Measurements from ENCODE around the gene NEDD4L.

Gene NEDD4L

DNA sequence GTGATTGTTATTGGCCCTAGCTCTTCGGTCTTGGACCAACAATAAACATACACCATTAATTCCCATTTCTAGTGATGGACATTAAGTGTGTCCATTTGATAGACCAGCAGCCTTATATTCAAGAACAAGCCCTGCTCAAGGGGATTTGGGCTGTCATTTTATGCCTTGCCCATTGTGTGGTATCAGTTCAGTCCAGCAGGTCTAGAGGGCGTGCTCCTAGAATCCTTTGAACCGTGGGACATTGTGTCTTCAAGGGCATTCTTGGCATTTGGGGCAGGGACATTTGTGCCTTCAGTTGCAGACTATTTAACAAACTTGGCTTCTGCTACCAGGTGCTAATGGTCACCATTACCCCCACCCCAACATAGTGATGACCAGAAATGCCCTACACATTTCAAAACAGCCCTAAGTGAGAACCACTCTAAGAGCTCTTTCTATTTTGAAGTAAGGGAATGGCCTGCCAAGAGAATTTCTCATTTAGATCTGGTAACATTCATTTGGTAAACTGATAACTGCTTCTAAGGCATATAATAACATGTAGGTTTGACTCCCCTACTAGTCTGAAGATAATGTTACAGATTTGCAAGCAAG is 300.1 kb downstream of the NEDD4L start:
- Mint-ChIP-seq H3K4me3 (no peak overlapping the region), H3K36me3 (ENCODE audit: low read depth) (no peaks in the 10 kb centered on the region), H3K27ac (no peak overlapping the region), H3K9me3 (no peaks in the 10 kb centered on the region), H3K4me1 (ENCODE audit: low read depth) (no peaks in the 10 kb centered on the region), H3K27me3 (no peaks in the 10 kb centered on the region)

DNA sequence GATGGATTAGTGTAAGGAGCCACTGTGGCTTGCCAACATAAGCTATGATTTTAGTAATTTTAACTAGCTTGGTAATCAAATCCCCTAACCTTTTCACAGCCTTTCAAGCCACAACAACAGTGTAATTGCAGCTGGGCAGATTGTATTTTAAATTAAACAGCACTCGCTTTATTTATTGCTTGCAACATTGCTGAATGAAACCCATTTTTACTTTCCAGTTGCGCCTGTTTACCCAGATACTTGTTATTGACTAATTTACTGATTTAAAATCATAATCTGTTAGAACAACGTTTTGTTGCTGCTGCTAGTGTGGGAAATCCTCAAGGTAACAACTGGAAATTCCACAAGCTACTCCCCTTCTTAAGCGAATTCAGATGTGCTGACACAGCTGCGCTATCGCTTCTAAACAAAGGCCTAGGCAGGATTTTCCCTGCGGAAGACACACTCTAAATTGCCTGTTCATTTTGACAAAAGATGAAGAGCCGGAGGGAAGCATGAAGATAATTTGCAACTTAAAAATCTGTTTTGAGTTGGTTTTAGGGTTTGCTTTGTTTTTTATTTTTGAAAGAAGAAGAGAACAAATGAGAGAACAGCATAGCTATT is 300.9 kb downstream of the NEDD4L start:
- Mint-ChIP-seq H3K4me1 (ENCODE audit: low read depth) (no peaks in the 10 kb centered on the region), H3K27me3 (no peaks in the 10 kb centered on the region), H3K4me3 (no peak overlapping the region), H3K27ac (no peak overlapping the region), H3K36me3 (ENCODE audit: low read depth) (no peaks in the 10 kb centered on the region), H3K9me3 (no peaks in the 10 kb centered on the region)

DNA sequence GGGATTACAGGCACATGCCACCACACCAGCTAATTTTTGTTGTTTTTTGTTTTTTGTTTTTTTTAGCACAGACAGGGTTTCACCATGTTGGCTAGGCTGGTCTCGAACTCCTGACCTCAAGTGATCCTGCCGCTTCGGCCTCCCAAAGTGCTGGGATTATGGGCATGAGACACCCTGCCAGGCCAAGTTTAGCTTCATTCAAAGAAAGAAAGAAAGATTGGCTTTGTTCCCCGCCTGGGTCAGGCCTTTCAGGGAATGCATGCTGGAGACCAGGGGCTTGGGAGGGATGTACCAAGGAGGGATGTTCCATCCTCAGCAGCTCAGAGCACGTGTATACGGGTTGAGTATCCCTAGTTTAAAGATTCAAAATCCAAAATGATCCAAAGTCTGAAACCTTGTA is 301.8 kb downstream of the NEDD4L start:
- Mint-ChIP-seq H3K4me1 (ENCODE audit: low read depth) (no peaks in the 10 kb centered on the region), H3K27me3 (no peaks in the 10 kb centered on the region), H3K4me3 (no peak overlapping the region), H3K36me3 (ENCODE audit: low read depth) (peaks cover 2% of the 10 kb centered on the region), H3K27ac (no peak overlapping the region), H3K9me3 (no peaks in the 10 kb centered on the region)

DNA sequence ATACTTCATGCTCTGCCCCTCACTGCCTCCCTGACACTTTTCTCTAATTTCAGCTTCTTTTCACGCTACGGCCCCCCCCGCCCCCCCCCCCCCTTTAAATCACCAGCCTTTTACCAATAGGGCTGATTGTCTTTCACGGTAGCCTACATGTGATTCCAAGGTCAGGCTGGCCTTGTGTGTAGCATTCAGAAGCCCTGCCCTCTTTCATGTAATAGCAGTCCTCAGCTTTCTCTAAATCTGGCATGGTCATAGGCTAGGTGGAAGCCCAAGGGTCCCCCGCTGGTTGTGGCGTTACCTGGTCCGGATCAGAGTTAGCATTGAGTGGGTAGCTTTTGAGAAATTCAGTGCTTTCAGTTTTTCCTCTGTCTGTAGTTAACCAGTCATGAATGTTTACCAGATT is 303.1 kb downstream of the NEDD4L start:
- H3K36me3 Mint-ChIP-seq (ENCODE audit: low read depth): peaks cover 4% of the 10 kb centered on the region
- no peaks in the 10 kb centered on the region for H3K27me3 Mint-ChIP-seq
- no peaks in the 10 kb centered on the region for H3K9me3 Mint-ChIP-seq
- no peak overlapping the region for H3K4me3 Mint-ChIP-seq
- H3K27ac Mint-ChIP-seq: no peak overlapping the region
- no peaks in the 10 kb centered on the region for H3K4me1 Mint-ChIP-seq (ENCODE audit: low read depth)

DNA sequence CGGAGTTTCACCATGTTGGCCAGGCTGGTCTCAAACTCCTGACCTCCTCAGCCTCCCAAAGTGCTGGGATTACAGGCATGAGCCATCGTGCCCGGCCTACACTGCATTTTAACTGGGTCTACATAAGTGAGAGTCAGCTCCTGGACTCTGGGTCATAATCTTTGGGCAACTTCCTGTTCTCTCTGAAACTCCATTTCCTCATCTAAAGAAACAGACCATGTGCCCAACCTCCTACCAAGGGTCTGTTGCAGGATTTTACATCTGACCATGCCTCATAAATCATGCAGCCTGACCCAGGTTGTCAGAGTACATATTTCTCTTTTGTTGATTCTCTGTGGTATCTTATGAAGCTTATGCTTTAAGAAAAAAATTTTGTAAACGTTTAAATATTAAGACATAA is 304.5 kb downstream of the NEDD4L start:
- peaks cover 4% of the 10 kb centered on the region for H3K36me3 Mint-ChIP-seq (ENCODE audit: low read depth)
- H3K27me3 Mint-ChIP-seq: no peaks in the 10 kb centered on the region
- no peaks in the 10 kb centered on the region for H3K9me3 Mint-ChIP-seq
- no peak overlapping the region for H3K4me3 Mint-ChIP-seq
- no peak overlapping the region for H3K27ac Mint-ChIP-seq
- no peaks in the 10 kb centered on the region for H3K4me1 Mint-ChIP-seq (ENCODE audit: low read depth)

DNA sequence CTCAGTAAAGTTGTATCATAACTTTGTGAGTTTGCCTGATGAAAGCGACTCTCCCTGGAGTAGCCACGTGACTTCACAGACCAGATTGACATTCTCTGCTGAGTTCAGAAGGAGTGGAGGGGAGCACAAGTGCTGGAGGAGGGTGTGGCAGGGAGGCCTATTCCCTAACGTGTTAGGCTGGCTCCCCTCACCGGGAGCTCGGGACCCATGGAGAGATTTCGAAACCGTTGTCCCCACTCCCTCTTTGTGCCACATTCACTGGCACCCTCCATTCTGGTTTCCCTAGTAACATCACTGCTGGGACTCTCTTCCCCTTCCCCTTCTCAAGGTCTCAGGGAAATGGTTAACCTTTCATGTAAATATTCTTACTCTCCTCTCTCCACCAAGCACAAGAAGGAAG is 304.9 kb downstream of the NEDD4L start:
- Mint-ChIP-seq H3K4me3 (no peak overlapping the region), H3K36me3 (ENCODE audit: low read depth) (peaks cover 4% of the 10 kb centered on the region), H3K9me3 (no peaks in the 10 kb centered on the region), H3K27ac (no peak overlapping the region), H3K4me1 (ENCODE audit: low read depth) (no peaks in the 10 kb centered on the region), H3K27me3 (no peaks in the 10 kb centered on the region)

DNA sequence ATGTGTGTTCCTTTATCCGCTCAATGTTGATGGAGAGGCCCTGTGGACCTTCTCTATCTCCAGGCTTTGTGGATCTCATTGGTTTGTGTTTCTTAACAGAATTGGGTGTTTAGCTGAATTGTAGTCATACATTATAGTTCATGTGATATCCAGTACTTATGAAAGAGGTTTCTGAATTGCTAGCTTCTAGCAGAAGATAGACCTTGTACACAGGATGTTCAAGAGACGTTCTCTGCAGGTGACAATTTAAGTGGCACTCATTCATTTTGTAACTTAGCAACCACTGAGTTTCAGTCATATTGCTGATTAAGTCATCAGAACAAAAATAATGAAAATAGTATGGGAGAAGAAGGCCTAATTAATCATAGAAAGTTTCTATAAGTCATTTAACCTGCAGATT is 305.6 kb downstream of the NEDD4L start:
- no peak overlapping the region for H3K4me3 Mint-ChIP-seq
- H3K9me3 Mint-ChIP-seq: no peaks in the 10 kb centered on the region
- H3K27me3 Mint-ChIP-seq: no peaks in the 10 kb centered on the region
- H3K4me1 Mint-ChIP-seq (ENCODE audit: low read depth): no peaks in the 10 kb centered on the region
- peaks cover 4% of the 10 kb centered on the region for H3K36me3 Mint-ChIP-seq (ENCODE audit: low read depth)
- H3K27ac Mint-ChIP-seq: no peak overlapping the region

DNA sequence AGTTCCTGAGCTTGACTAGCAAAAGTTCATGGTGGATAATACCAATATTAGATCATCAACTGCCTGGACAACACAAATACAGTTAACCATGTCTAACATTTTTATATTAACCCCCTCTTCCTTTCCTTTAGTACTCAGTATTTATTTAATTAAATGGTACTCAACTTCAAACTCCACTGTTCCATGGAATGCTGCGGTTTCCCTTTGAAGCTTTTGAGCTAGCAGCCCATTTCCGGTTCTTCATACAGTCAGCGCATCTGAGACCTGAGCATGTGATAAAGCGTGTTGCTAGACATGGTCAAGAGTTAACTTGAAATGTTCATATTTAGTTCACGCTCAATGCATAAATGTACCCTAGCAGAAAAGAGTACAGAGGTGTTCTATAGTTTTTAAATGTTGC is 306.5 kb downstream of the NEDD4L start:
- H3K4me3 Mint-ChIP-seq: no peak overlapping the region
- H3K36me3 Mint-ChIP-seq (ENCODE audit: low read depth): peaks cover 4% of the 10 kb centered on the region
- no peaks in the 10 kb centered on the region for H3K9me3 Mint-ChIP-seq
- H3K27ac Mint-ChIP-seq: no peak overlapping the region
- no peaks in the 10 kb centered on the region for H3K27me3 Mint-ChIP-seq
- no peaks in the 10 kb centered on the region for H3K4me1 Mint-ChIP-seq (ENCODE audit: low read depth)

DNA sequence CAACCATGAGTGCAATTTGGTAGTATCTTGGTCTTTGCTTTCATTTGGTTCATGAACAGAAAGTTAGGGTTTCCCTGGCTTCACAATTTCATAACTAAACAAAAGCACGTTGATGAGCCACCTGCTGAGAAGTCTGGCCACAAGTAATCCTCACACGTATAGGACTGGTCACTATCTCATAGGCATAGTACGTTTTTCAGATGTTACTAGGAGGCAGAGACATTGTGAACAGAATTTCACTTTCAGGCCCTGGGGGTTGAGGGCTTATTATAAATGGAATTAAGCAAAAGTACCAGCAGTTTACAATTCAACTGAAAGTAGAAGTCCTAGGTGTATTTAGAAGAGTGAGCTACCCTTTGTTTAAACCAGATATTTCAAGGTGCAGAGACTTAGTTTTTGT is 307.8 kb downstream of the NEDD4L start:
- H3K4me1 Mint-ChIP-seq (ENCODE audit: low read depth): no peaks in the 10 kb centered on the region

DNA sequence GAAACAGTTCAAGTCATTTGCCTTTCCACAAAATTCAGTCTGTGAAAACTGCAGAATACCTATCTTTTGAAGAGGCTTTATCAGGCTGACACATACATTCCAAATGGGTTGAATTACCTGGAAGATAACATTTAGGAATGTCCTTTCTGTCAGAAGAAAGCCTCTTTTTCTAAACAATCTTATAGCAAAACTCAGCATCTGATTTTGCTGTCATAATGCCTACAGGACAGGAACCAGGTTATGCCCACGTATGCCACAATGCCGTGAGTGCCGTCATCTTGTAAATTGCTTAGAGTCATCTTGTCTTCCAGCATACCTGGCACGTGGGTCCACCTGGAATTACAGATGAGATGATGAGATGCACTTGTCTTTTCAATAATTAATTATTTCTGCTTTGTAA is 309.6 kb downstream of the NEDD4L start:
- Mint-ChIP-seq H3K27me3 (no peaks in the 10 kb centered on the region), H3K36me3 (ENCODE audit: low read depth) (peaks cover 4% of the 10 kb centered on the region), H3K4me1 (ENCODE audit: low read depth) (no peaks in the 10 kb centered on the region), H3K9me3 (no peaks in the 10 kb centered on the region), H3K4me3 (no peak overlapping the region), H3K27ac (no peak overlapping the region)

More for the DNA sequence above, 307.8 kb downstream of the NEDD4L start:
- Mint-ChIP-seq H3K9me3 (no peaks in the 10 kb centered on the region), H3K4me3 (no peak overlapping the region), H3K27ac (no peak overlapping the region), H3K36me3 (ENCODE audit: low read depth) (peaks cover 4% of the 10 kb centered on the region), H3K27me3 (no peaks in the 10 kb centered on the region)

DNA sequence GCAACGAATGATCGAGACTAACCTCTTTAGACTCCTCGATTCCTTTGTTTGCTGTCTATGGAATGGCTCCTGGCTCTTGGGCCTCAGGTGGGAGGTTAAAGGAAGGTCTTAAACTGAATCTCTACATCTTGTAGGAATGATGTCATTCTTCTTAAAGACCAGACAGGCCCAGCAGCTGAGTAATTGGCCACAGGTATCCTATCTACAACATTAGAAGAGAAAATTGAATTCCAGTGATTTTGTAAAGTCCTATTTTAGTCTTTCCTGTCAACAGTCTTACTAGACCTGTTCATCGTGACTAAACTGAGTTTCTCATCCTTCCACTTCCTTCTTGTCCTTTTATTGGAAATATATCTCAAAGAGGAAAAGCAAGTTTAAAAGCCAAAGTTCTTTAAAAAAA is 310.0 kb downstream of the NEDD4L start:
- H3K27me3 Mint-ChIP-seq: no peaks in the 10 kb centered on the region
- no peaks in the 10 kb centered on the region for H3K9me3 Mint-ChIP-seq
- no peaks in the 10 kb centered on the region for H3K4me1 Mint-ChIP-seq (ENCODE audit: low read depth)
- no peak overlapping the region for H3K4me3 Mint-ChIP-seq
- H3K27ac Mint-ChIP-seq: no peak overlapping the region
- H3K36me3 Mint-ChIP-seq (ENCODE audit: low read depth): peaks cover 4% of the 10 kb centered on the region

DNA sequence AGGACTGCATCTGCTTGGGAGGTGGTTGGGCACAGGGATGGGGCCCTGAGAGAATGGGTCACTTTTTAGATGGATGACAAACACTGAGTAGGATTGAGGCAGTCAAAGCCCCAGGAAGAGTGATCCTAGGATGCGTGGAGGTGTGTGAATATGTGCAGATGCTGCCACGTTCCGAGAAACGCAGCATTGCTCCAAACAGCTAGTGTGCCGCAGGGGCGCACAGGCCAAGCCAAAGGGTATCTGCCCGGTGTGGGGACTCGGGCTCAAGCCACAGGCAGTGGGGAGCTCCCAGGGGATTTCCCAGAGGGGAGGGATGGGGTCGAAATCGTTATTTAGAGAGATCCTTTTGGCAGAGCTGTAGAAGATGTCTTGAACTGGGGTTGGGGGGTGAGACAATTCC is 310.8 kb downstream of the NEDD4L start:
- H3K36me3 Mint-ChIP-seq (ENCODE audit: low read depth): peaks cover 4% of the 10 kb centered on the region
- H3K4me3 Mint-ChIP-seq: no peak overlapping the region
- no peaks in the 10 kb centered on the region for H3K9me3 Mint-ChIP-seq
- H3K27ac Mint-ChIP-seq: no peak overlapping the region
- H3K4me1 Mint-ChIP-seq (ENCODE audit: low read depth): no peaks in the 10 kb centered on the region
- H3K27me3 Mint-ChIP-seq: no peaks in the 10 kb centered on the region

DNA sequence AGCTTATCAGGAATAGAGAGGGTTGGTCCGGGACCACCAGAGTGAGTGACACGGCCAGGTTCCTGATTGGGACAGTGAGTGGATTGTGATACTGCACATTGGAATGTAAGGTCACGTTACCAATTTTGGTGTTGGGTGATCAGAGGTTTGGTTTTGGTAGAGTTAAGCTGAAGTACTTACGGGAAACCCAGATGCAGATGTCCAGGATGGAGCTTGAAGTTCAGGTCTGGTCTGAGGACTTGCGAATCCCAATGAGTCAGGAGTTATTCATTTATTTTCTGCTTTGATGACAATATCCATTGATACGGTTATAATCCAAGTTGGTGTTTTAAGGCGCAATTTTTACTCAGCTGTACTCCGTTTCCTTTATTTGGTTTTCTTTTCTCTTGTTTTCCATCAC is 311.2 kb downstream of the NEDD4L start:
- H3K4me3 Mint-ChIP-seq: no peak overlapping the region
- no peaks in the 10 kb centered on the region for H3K4me1 Mint-ChIP-seq (ENCODE audit: low read depth)
- H3K27me3 Mint-ChIP-seq: no peaks in the 10 kb centered on the region
- H3K36me3 Mint-ChIP-seq (ENCODE audit: low read depth): peaks cover 4% of the 10 kb centered on the region
- no peak overlapping the region for H3K27ac Mint-ChIP-seq
- H3K9me3 Mint-ChIP-seq: no peaks in the 10 kb centered on the region

DNA sequence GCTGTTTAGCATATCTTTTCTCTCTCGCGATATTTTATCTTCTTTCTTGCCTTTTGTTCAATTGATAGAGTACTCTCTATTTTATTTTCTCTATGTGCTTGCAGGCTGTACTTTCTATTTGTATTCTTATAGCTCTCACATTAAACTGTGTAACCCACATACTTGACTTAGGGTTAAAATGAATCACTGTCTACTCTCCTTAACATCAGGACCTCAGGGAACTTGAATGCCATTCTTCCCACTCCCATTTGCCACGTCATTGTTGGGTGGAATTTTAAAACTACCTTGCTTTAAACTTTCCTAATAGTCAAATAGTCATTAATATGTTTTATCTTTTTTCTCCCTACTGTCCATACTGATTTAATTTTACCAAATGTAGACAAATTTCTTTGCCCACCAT is 315.2 kb downstream of the NEDD4L start:
- Mint-ChIP-seq H3K36me3 (ENCODE audit: low read depth) (no peaks in the 10 kb centered on the region), H3K9me3 (no peaks in the 10 kb centered on the region)

DNA sequence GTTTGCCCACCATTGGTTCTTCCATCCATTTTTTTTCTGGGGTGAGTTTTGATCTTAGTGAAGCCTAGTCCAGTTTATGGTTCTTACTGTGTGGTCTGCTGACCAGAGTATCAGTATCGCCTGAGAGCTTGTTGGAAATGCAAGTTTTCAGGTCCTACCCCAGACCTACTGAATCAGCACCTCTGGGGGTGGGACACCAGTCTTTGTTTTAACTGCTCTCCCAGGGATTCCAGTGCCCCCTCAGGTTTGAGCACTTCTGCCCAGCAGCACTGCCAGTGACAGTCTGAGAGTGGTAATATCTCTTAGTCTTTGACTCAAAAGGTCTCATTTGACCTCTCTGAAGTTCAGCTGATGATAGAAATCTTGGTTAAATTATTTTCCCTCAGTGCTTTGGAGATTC is 315.6 kb downstream of the NEDD4L start:
- no peaks in the 10 kb centered on the region for H3K27me3 Mint-ChIP-seq
- no peak overlapping the region for H3K27ac Mint-ChIP-seq
- H3K4me1 Mint-ChIP-seq (ENCODE audit: low read depth): peaks cover 7% of the 10 kb centered on the region
- no peak overlapping the region for H3K4me3 Mint-ChIP-seq
- H3K36me3 Mint-ChIP-seq (ENCODE audit: low read depth): no peaks in the 10 kb centered on the region
- H3K9me3 Mint-ChIP-seq: no peaks in the 10 kb centered on the region

More for the DNA sequence above, 315.2 kb downstream of the NEDD4L start:
- no peaks in the 10 kb centered on the region for H3K27me3 Mint-ChIP-seq
- no peak overlapping the region for H3K4me3 Mint-ChIP-seq
- H3K27ac Mint-ChIP-seq: no peak overlapping the region
- peaks cover 5% of the 10 kb centered on the region for H3K4me1 Mint-ChIP-seq (ENCODE audit: low read depth)

DNA sequence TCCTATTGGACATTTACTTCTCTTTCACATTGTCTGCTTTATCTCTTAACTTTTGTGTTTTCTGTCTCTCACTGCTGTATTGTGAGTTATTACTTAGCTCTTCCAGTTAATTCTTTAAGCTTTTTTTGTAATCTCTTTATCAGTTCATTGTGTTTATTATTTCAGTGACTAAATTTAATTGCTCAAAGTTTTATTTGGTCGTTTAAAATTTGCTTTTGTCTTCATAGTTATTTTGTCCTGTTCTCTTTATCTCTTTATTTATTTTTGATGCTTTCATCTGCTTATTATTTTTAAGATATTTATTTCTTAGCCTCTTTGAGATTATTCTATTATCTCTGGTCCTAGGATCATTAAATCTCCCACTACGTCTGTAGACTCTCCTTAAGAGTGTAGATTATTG is 316.3 kb downstream of the NEDD4L start:
- Mint-ChIP-seq H3K9me3 (no peaks in the 10 kb centered on the region), H3K4me3 (no peak overlapping the region), H3K4me1 (ENCODE audit: low read depth) (peaks cover 11% of the 10 kb centered on the region), H3K27me3 (no peaks in the 10 kb centered on the region), H3K36me3 (ENCODE audit: low read depth) (peaks cover 4% of the 10 kb centered on the region), H3K27ac (no peak overlapping the region)

All from stimulated activated naive CD8-positive, alpha-beta T cell treated with anti-CD3 and anti-CD28 coated beads, Interleukin-15, Interleukin-2, amounts not matched to agents 100 ng/mL and 50 ng/mL, for 24 hours (primary cell).